ENCODE data around the gene NVL. TPM values are rescaled to one million over a fixed set of nuclear protein-coding genes. Genes with fewer than 3 reads are reported as not detected.
A peak's percentile ranks its signal among the peaks of the same experiment; 100 is the strongest.

NVL gene
- total and polyA plus RNA-seq, 2 of the 4 experiments (the other 2 are of a cell fraction): 16.5 to 18.4 TPM

DNA sequence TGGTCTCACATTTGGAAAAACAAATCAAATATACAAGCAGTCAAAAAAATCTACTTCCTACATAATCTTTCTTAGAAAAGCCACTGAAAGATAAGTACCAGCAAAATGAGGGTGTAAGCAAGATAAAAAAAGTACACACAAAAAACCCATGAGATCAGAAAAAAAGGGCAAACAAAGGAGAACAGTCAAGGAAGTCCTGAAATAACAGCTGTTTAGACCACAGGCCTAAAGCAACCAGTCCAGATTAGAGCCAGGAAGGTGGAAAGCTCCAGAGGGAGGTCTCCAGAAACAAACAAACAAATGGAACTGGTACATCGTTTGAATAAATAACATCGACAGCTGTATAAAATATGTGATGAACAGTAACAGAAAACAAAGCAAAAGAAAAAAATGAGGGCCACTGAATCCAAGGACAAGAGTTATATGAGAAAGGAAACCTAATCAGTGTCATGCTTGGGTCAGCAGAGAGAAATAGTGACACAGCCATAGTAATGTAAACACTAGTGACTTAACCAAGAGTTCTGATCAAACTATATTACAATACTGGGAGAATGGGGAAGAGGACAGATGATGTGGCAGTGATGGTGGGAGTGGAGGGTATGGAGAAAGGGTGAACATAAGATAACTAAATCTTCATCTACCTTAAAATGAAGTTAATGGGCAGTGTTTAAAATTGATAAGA is 67.5 kb downstream of the NVL start:
- Histone ChIP-seq H2AFZ (replicated peaks; ENCODE audit: low read length, poor library complexity) (no peak overlapping the region), H3K9me1 (ENCODE audit: insufficient read depth, low read length) (peaks cover 5% of the 10 kb centered on the region; the same call in 1 of the 2 replicates), H4K20me1 (ENCODE audit: insufficient read depth, low read length) (no peaks in the 10 kb centered on the region), H3K9me3 (ENCODE audit: control insufficient read depth, insufficient read depth, low read length) (no peaks in the 10 kb centered on the region), H3K56ac (ENCODE audit: extremely low read depth, insufficient read depth, low read length) (no peak overlapping the region), H4K5ac (ENCODE audit: low read depth, low read length) (no peak overlapping the region), H3K9ac (ENCODE audit: low read depth, low read length) (no peak overlapping the region), H3K27me3 (ENCODE audit: control insufficient read depth, insufficient read depth, low read length) (no peaks in the 10 kb centered on the region), H3K23ac (ENCODE audit: low read depth, low read length) (no peak overlapping the region), H3K79me1 (ENCODE audit: low read depth in 1 of 2, low read length in 2 of 2) (peaks cover 0 to 3% of the 10 kb centered on the region in 2 experiments; a peak in 1 of 4 replicates), H3K18ac (ENCODE audit: low read depth, low read length) (no peak overlapping the region), H4K91ac (ENCODE audit: insufficient read depth, low read depth, low read length) (no peak overlapping the region), H3K4me2 (ENCODE audit: low read depth, low read length) (no peak overlapping the region), H2AK5ac (ENCODE audit: low read depth, low read length) (no peak overlapping the region), H3K27ac (ENCODE audit: insufficient read depth, low read length) (no peak overlapping the region), H3K4me3 (ENCODE audit: insufficient read depth, low read depth, low read length) (no peak overlapping the region), H3K4me1 (ENCODE audit: control insufficient read depth, insufficient read depth, low read length) (peaks cover 2% of the 10 kb centered on the region; the same call in 1 of the 2 replicates), H2BK15ac (ENCODE audit: low read depth, low read length) (no peak overlapping the region), H3K4ac (ENCODE audit: low read depth, low read length) (no peak overlapping the region), H2BK120ac (ENCODE audit: low read depth, low read length) (no peak overlapping the region), H4K8ac (ENCODE audit: low read depth in 2 of 2, low read length in 2 of 2) (no peak overlapping the region), H3K36me3 (ENCODE audit: control insufficient read depth, insufficient read depth, low read length) (peaks cover 8% of the 10 kb centered on the region), H2BK20ac (ENCODE audit: low read depth, low read length) (no peak overlapping the region), H2BK5ac (ENCODE audit: low read depth, low read length, poor library complexity, severe bottlenecking) (no peak overlapping the region), H2AK9ac (replicated peaks; ENCODE audit: low read depth, low read length, poor library complexity) (no peak overlapping the region), H3K14ac (replicated peaks; ENCODE audit: low read depth, low read length) (no peak overlapping the region)
- in situ Hi-C loops (cut with MboI; ENCODE audit: low sequenced_read_pairs) (no loop called here), intact Hi-C loops (cut with micrococcal nuclease) (no loop called here), dilution Hi-C loops (cut with HindIII; ENCODE audit: low sequenced_read_pairs, unreplicated experiment) (no loop called here)
- BruUV-seq (replicated peaks): no TSS peak
- DNase-seq (peak; percentile 25), ATAC-seq (ENCODE audit: low read depth) (no peak)
- ChIA-PET POLR2A (ENCODE audit: unreplicated experiment) (no interaction called here), CTCF (no interaction called here)
- TF ChIP-seq POLR2A (IDR thresholded peaks at IDR 0.05; ENCODE audit: low read depth, low read length) (no peak), RCOR1 (IDR thresholded peaks at IDR 0.05; ENCODE audit: insufficient replicate concordance, low read length) (no peak), BHLHE40 (IDR thresholded peaks at IDR 0.05; ENCODE audit: low read depth, low read length) (no peak), RFX5 (IDR thresholded peaks at IDR 0.05; ENCODE audit: low read depth, low read length) (no peak), CTCF (conservative IDR thresholded peaks at IDR 0.05; ENCODE audit: low read depth, low read length) (no peak), RAD21 (IDR thresholded peaks at IDR 0.05; ENCODE audit: low read length) (no peak), MAFK (IDR thresholded peaks at IDR 0.05; ENCODE audit: low read depth, low read length) (no peak), CEBPB (IDR thresholded peaks at IDR 0.05; ENCODE audit: low read depth, low read length) (no peak), SMC3 (IDR thresholded peaks at IDR 0.05; ENCODE audit: low read depth, low read length) (no peak), FOS (IDR thresholded peaks at IDR 0.05; ENCODE audit: low read depth, low read length) (no peak), MAZ (IDR thresholded peaks at IDR 0.05; ENCODE audit: borderline replicate concordance, low read depth, low read length) (no peak), MXI1 (IDR thresholded peaks at IDR 0.05; ENCODE audit: borderline replicate concordance, low read depth, low read length) (no peak), CHD1 (IDR thresholded peaks at IDR 0.05; ENCODE audit: low read depth, low read length) (no peak)
- TF ChIP-seq, protein P1, sequence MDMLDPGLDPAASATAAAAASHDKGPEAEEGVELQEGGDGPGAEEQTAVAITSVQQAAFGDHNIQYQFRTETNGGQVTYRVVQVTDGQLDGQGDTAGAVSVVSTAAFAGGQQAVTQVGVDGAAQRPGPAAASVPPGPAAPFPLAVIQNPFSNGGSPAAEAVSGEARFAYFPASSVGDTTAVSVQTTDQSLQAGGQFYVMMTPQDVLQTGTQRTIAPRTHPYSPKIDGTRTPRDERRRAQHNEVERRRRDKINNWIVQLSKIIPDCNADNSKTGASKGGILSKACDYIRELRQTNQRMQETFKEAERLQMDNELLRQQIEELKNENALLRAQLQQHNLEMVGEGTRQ (IDR thresholded peaks at IDR 0.05; ENCODE audit: low read depth, low read length): no peak
- TF ChIP-seq, protein P2, sequence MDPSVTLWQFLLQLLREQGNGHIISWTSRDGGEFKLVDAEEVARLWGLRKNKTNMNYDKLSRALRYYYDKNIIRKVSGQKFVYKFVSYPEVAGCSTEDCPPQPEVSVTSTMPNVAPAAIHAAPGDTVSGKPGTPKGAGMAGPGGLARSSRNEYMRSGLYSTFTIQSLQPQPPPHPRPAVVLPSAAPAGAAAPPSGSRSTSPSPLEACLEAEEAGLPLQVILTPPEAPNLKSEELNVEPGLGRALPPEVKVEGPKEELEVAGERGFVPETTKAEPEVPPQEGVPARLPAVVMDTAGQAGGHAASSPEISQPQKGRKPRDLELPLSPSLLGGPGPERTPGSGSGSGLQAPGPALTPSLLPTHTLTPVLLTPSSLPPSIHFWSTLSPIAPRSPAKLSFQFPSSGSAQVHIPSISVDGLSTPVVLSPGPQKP (IDR thresholded peaks at IDR 0.05; ENCODE audit: borderline replicate concordance, low read depth, low read length): no peak
- no CpG with 5 or more reads among the region's 2 CpGs for WGBS, 2 experiments (ENCODE audit: extremely low coverage in 2 of 2, insufficient read length in 1 of 2)

All from IMR-90 (cell line).